Peyer's patch (tissue), 4 donors: ENCODE results near the gene RPL38. TPM values are rescaled to one million over a fixed set of nuclear protein-coding genes. Genes with fewer than 3 reads are reported as not detected.

Experiments used
- DNase-seq, 3 donors: peaks; one replicate each; pipeline ENCODE4 v3.0.0-alpha.2; 2017 to 2019
- H3K27ac ChIP-seq, 4 donors: fragments of 200-600 bp; sonication (generic); one replicate each; pipeline ENCODE4 v1.5.1; 2016 to 2019
- H3K27me3 ChIP-seq, 2 donors: fragments of 200-600 bp; sonication (generic); one replicate each; pipeline ENCODE4 v1.5.1; 2019
- H3K36me3 ChIP-seq, 3 donors: fragments of 200-600 bp; sonication (generic); one replicate each; pipeline ENCODE4 v1.5.1; 2016 to 2019
- H3K4me1 ChIP-seq, 4 donors: fragments of 200-600 bp; sonication (generic); one replicate each; pipeline ENCODE4 v1.5.1; 2016 to 2019
- H3K4me3 ChIP-seq, 4 donors: fragments of 200-600 bp; sonication (generic); 1 replicate in 3 of 4; 2 replicates in 1 of 4; pipeline ENCODE4 v1.5.1; 2016 to 2019; ENCODE audit warnings: mild to moderate bottlenecking in 1 of 4
- H3K9me3 ChIP-seq, 4 donors: fragments of 200-600 bp; sonication (generic); one replicate each; pipeline ENCODE4 v1.5.1; 2016 to 2019; ENCODE audit warnings: mild to moderate bottlenecking in 1 of 4
- CTCF ChIP-seq, 6 experiments: fragments of 450-650 bp in 4 of 6; fragments of 200-600 bp in 2 of 6; sonication (generic) in 1 of 6; IDR thresholded peaks; one replicate each; pipeline ENCODE4 v1.5.1; 2017 to 2019; ENCODE audit warnings: antibody characterized with exemption in 6 of 6, mild to moderate bottlenecking in 3 of 6, moderate library complexity in 1 of 6
- POLR2A ChIP-seq, 2 donors: fragments of 450-650 bp; IDR thresholded peaks; one replicate each; pipeline ENCODE4 v1.5.1; 2017; ENCODE audit warnings: antibody characterized with exemption in 2 of 2, mild to moderate bottlenecking in 2 of 2, moderate library complexity in 2 of 2
- total RNA-seq, 4 donors: library from RNA; depleted of rRNA; stranded (reverse); fragments of >200 nt; gene quantifications; one replicate each; pipeline ENCODE4 v1.1.0, GENCODE V29; 2016

RPL38 gene
- total RNA-seq, 4 donors from 2014 or later = 222 to 392 (median 289) TPM

GRCh38 chr17:74211141-74211911 lies 7.8 kb downstream of the RPL38 start:
- DNase-seq = no peak
- no peaks in the 10 kb centered on the region for H3K9me3 ChIP-seq
- TF ChIP-seq CTCF (IDR thresholded peaks at IDR 0.05) (no peak), POLR2A (IDR thresholded peaks at IDR 0.05) (no peak)
- H3K27ac ChIP-seq = peak overlapping the region in 1 of 4 donors; percentile 80
- no peaks in the 10 kb centered on the region for H3K27me3 ChIP-seq
- peak overlapping the region in 1 of 4 donors; percentile 61 for H3K4me3 ChIP-seq
- H3K36me3 ChIP-seq = peaks cover 0 to 31% (median 0%) of the 10 kb centered on the region in 3 donors
- peaks cover 0 to 56% (median 15%) of the 10 kb centered on the region in 4 donors for H3K4me1 ChIP-seq

GRCh38 chr17:74211912-74212208 lies 8.4 kb downstream of the RPL38 start:
- Histone ChIP-seq H3K4me3 (peak overlapping the region in 3 of 4 donors; percentile 52 to 61 (median 61)), H3K36me3 (peaks cover 0 to 31% (median 0%) of the 10 kb centered on the region in 3 donors), H3K27ac (peak overlapping the region in 3 of 4 donors; percentile 56 to 80 (median 64))

GRCh38 chr17:74212209-74212912 lies 8.9 kb downstream of the RPL38 start:
- DNase-seq = peak in 1 of 3 donors; percentile 28
- peaks cover 0 to 47% (median 15%) of the 10 kb centered on the region in 4 donors for H3K4me1 ChIP-seq
- TF ChIP-seq CTCF (IDR thresholded peaks at IDR 0.05) (no peak), POLR2A (IDR thresholded peaks at IDR 0.05) (no peak)

More at GRCh38 chr17:74211912-74212208, 8.4 kb downstream of the RPL38 start:
- Histone ChIP-seq H3K9me3 (no peaks in the 10 kb centered on the region), H3K27me3 (no peaks in the 10 kb centered on the region), H3K4me1 (peaks cover 0 to 52% (median 15%) of the 10 kb centered on the region in 4 donors)
- no peak for DNase-seq
- TF ChIP-seq POLR2A (IDR thresholded peaks at IDR 0.05) = no peak
- no peak for TF ChIP-seq CTCF (IDR thresholded peaks at IDR 0.05)

GRCh38 chr17:74212913-74213791 lies 9.7 kb downstream of the RPL38 start, which contains the start of gene TTYH2:
Gene TTYH2, plus strand, starts transcription at chr17:74213571. Its CDS starts 17 bp downstream, at chr17:74213588.
- peaks cover 0 to 19% (median 0%) of the 10 kb centered on the region in 3 donors for H3K36me3 ChIP-seq
- peak; percentile 84 to 92 (median 89) for DNase-seq
- peak within 1 kb of the TSS; percentile 56 to 80 (median 72) for H3K27ac ChIP-seq
- H3K4me3 ChIP-seq = peak within 1 kb of the TSS; percentile 43 to 61 (median 56)
- no peaks in the 10 kb centered on the region for H3K27me3 ChIP-seq
- H3K4me1 ChIP-seq = peaks cover 0 to 39% (median 15%) of the 10 kb centered on the region in 4 donors
- TF ChIP-seq CTCF (IDR thresholded peaks at IDR 0.05) (peak in 4 of 6 experiments; percentile 0 to 36 (median 26)), POLR2A (IDR thresholded peaks at IDR 0.05) (no peak)
- no peaks in the 10 kb centered on the region for H3K9me3 ChIP-seq

More at GRCh38 chr17:74212209-74212912, 8.9 kb downstream of the RPL38 start:
- no peaks in the 10 kb centered on the region for H3K27me3 ChIP-seq
- H3K36me3 ChIP-seq = peaks cover 0 to 26% (median 0%) of the 10 kb centered on the region in 3 donors
- no peaks in the 10 kb centered on the region for H3K9me3 ChIP-seq
- peak overlapping the region; percentile 56 to 80 (median 72) for H3K27ac ChIP-seq
- H3K4me3 ChIP-seq = peak overlapping the region; percentile 43 to 61 (median 56)
